ENCODE measurements around the gene HMGCS2. TPM values are rescaled to one million over a fixed set of nuclear protein-coding genes. Genes with fewer than 3 reads are reported as not detected.

HMGCS2 gene
- total RNA-seq, 1 experiment from 2014 or later: not detected

GRCh38 chr1:119738100-119738720, 30.5 kb downstream of the HMGCS2 start:
- POLR2A ChIA-PET (ENCODE audit: unreplicated experiment): interaction anchor here (0.5 kb wide), 1 partner anchor 1196 kb away, joined by 3 read pairs; no protein-coding TSS in a partner anchor
- H3K4me2 ChIP-seq: no peak overlapping the region
- no peaks in the 10 kb centered on the region for H3K9me3 ChIP-seq (ENCODE audit: insufficient read depth, low read depth)
- H2AFZ ChIP-seq: no peak overlapping the region
- peaks cover 66% of the 10 kb centered on the region for H3K36me3 ChIP-seq (ENCODE audit: low read depth)
- no peaks in the 10 kb centered on the region for H3K79me2 ChIP-seq (ENCODE audit: low read depth)
- no TSS peak for BruUV-seq (replicated peaks)
- H4K20me1 ChIP-seq (ENCODE audit: insufficient read depth): peaks cover 52% of the 10 kb centered on the region
- H3K4me3 ChIP-seq: no peak overlapping the region
- intact Hi-C loops (cut with micrococcal nuclease; ENCODE audit: unreplicated experiment): no loop called here
- CTCF ChIA-PET: interaction anchor here (0.7 kb wide), 1 partner anchor 63 kb away, joined by 3 read pairs; no protein-coding TSS in a partner anchor
- DNase-seq: no peak
- TF ChIP-seq EZH2 (IDR thresholded peaks at IDR 0.05; ENCODE audit: low read depth) (no peak), CTCF (conservative IDR thresholded peaks at IDR 0.05) (no peak)
- H3K4me1 ChIP-seq (replicated peaks; ENCODE audit: insufficient read depth): no peaks in the 10 kb centered on the region
- H3K27ac ChIP-seq: no peak overlapping the region
- no peaks in the 10 kb centered on the region for H3K27me3 ChIP-seq (ENCODE audit: insufficient read depth, low read depth)
- no peaks in the 10 kb centered on the region for H3K9me2 ChIP-seq (ENCODE audit: insufficient read depth)
- peaks cover 34% of the 10 kb centered on the region; the same call in 1 of the 2 replicates for H3F3A ChIP-seq (ENCODE audit: insufficient read depth, low read depth)

- H3K79me2 ChIP-seq (ENCODE audit: low read depth): peaks cover 8% of the 10 kb centered on the region
- no peak overlapping the region for H3K27ac ChIP-seq
- no peak for DNase-seq
- H3K4me2 ChIP-seq: no peak overlapping the region
- ChIA-PET CTCF (no interaction called here), POLR2A (ENCODE audit: unreplicated experiment) (no interaction called here)
- peaks cover 76% of the 10 kb centered on the region for H3K36me3 ChIP-seq (ENCODE audit: low read depth)
- H3K4me3 ChIP-seq: no peak overlapping the region
- H3F3A ChIP-seq (ENCODE audit: insufficient read depth, low read depth): peaks cover 27% of the 10 kb centered on the region; the same call in 1 of the 2 replicates
- no peaks in the 10 kb centered on the region for H3K27me3 ChIP-seq (ENCODE audit: insufficient read depth, low read depth)
- H2AFZ ChIP-seq: no peak overlapping the region
- H4K20me1 ChIP-seq (ENCODE audit: insufficient read depth): peaks cover 53% of the 10 kb centered on the region
- H3K9me2 ChIP-seq (ENCODE audit: insufficient read depth): no peaks in the 10 kb centered on the region
- H3K9me3 ChIP-seq (ENCODE audit: insufficient read depth, low read depth): no peaks in the 10 kb centered on the region
- TF ChIP-seq CTCF (conservative IDR thresholded peaks at IDR 0.05): no peak
- TF ChIP-seq EZH2 (IDR thresholded peaks at IDR 0.05; ENCODE audit: low read depth): no peak
- peaks cover 6% of the 10 kb centered on the region for H3K4me1 ChIP-seq (replicated peaks; ENCODE audit: insufficient read depth)
- no TSS peak for BruUV-seq (replicated peaks)
- intact Hi-C loops (cut with micrococcal nuclease; ENCODE audit: unreplicated experiment): no loop called here
These were observed 31.5 kb downstream of the HMGCS2 start for GRCh38 chr1:119737040-119737682.

DNA sequence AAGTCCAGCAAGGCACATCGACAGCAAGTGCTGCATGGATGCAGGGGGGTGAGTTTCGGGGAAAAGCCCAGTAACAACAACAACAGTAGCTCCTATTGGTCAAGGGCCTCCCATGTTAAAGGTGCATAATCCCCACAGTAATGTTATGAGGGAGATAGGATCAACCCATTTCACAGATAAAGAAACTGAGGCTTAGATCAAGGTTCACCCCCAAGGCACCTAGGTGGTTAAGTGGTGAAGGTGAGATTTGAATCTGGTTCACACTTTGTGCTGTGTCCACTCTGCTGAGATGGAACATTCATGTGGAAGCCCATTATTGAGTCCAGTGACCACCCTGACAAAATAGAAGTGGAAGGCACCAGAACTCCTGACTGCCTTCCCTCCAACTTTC, 32.1 kb downstream of the HMGCS2 start:
- no peaks in the 10 kb centered on the region for H3K9me2 ChIP-seq (ENCODE audit: insufficient read depth)
- H3K9me3 ChIP-seq (ENCODE audit: insufficient read depth, low read depth): no peaks in the 10 kb centered on the region
- peaks cover 58% of the 10 kb centered on the region for H4K20me1 ChIP-seq (ENCODE audit: insufficient read depth)
- peaks cover 11% of the 10 kb centered on the region for H3K4me1 ChIP-seq (replicated peaks; ENCODE audit: insufficient read depth)
- H3K4me2 ChIP-seq: no peak overlapping the region
- peaks cover 27% of the 10 kb centered on the region; the same call in 1 of the 2 replicates for H3F3A ChIP-seq (ENCODE audit: insufficient read depth, low read depth)
- no peaks in the 10 kb centered on the region for H3K27me3 ChIP-seq (ENCODE audit: insufficient read depth, low read depth)
- H3K36me3 ChIP-seq (ENCODE audit: low read depth): peaks cover 81% of the 10 kb centered on the region
- no peak overlapping the region for H3K27ac ChIP-seq
- H3K79me2 ChIP-seq (ENCODE audit: low read depth): peaks cover 14% of the 10 kb centered on the region
- ChIA-PET CTCF (no interaction called here), POLR2A (ENCODE audit: unreplicated experiment) (no interaction called here)
- BruUV-seq (replicated peaks): no TSS peak
- no peak for TF ChIP-seq EZH2 (IDR thresholded peaks at IDR 0.05; ENCODE audit: low read depth)
- no peak for TF ChIP-seq CTCF (conservative IDR thresholded peaks at IDR 0.05)
- no peak overlapping the region for H2AFZ ChIP-seq
- intact Hi-C loops (cut with micrococcal nuclease; ENCODE audit: unreplicated experiment): no loop called here
- DNase-seq: no peak
- no peak overlapping the region for H3K4me3 ChIP-seq
